Measurements from ENCODE around the gene DNAI1.

The DNAI1 gene

GRCh38 chr9:34458959-34459340 lies 345 bp downstream of the DNAI1 start:
- DNase-seq (ENCODE audit: low read depth): no peak
- H3K4me3 ChIP-seq (ENCODE audit: low read length): peak overlapping the region; percentile 30
- no peak for TF ChIP-seq CTCF (IDR thresholded peaks at IDR 0.05; ENCODE audit: insufficient read depth, low read depth, low read length, missing control alignments)

- TF ChIP-seq CTCF (IDR thresholded peaks at IDR 0.05; ENCODE audit: insufficient read depth, low read depth, low read length, missing control alignments): no peak
- no peak overlapping the region for H3K4me3 ChIP-seq (ENCODE audit: low read length)
- no peak for DNase-seq (ENCODE audit: low read depth)
Measured at GRCh38 chr9:34459356-34459755, 751 bp downstream of the DNAI1 start.

GRCh38 chr9:34459941-34460340 lies 1.3 kb downstream of the DNAI1 start:
- DNase-seq (ENCODE audit: low read depth): peak; percentile 33
- no peak for TF ChIP-seq CTCF (IDR thresholded peaks at IDR 0.05; ENCODE audit: insufficient read depth, low read depth, low read length, missing control alignments)
- H3K4me3 ChIP-seq (ENCODE audit: low read length): no peak overlapping the region

- TF ChIP-seq CTCF (IDR thresholded peaks at IDR 0.05; ENCODE audit: insufficient read depth, low read depth, low read length, missing control alignments): no peak
- DNase-seq (ENCODE audit: low read depth): peak; percentile 85
Measured at GRCh38 chr9:34463098-34463900, 4.7 kb downstream of the DNAI1 start.

GRCh38 chr9:34463901-34464232 lies 5.3 kb downstream of the DNAI1 start:
- no peak for TF ChIP-seq CTCF (IDR thresholded peaks at IDR 0.05; ENCODE audit: insufficient read depth, low read depth, low read length, missing control alignments)
- H3K4me3 ChIP-seq (ENCODE audit: low read length): no peak overlapping the region
- no peak for DNase-seq (ENCODE audit: low read depth)

More at GRCh38 chr9:34463098-34463900, 4.7 kb downstream of the DNAI1 start:
- H3K4me3 ChIP-seq (ENCODE audit: low read length): no peak overlapping the region

GRCh38 chr9:34464571-34464970 lies 6.0 kb downstream of the DNAI1 start:
- H3K4me3 ChIP-seq (ENCODE audit: low read length): no peak overlapping the region
- DNase-seq (ENCODE audit: low read depth): no peak
- no peak for TF ChIP-seq CTCF (IDR thresholded peaks at IDR 0.05; ENCODE audit: insufficient read depth, low read depth, low read length, missing control alignments)

GRCh38 chr9:34465468-34465867 lies 6.9 kb downstream of the DNAI1 start:
- DNase-seq (ENCODE audit: low read depth): no peak
- no peak for TF ChIP-seq CTCF (IDR thresholded peaks at IDR 0.05; ENCODE audit: insufficient read depth, low read depth, low read length, missing control alignments)
- H3K4me3 ChIP-seq (ENCODE audit: low read length): no peak overlapping the region
